Kidney (tissue), 14 donors: ENCODE data around the gene MAN1A1. TPM values are rescaled to one million over a fixed set of nuclear protein-coding genes. Genes with fewer than 3 reads are reported as not detected.

Experiments used
- DNase-seq, 5 donors: peaks; one replicate each; pipeline ENCODE4 v3.0.0-alpha.2; 2013 to 2020
- FAIRE-seq: peaks from 2 replicates; lab custom pipeline; 2012; peaks lifted over from hg19 to GRCh38; lab: Jason Lieb, UNC
- H3K27ac ChIP-seq, 2 donors: one replicate each; pipeline ENCODE4 v1.7.0; 2013; ENCODE audit warnings: low read depth in 2 of 2, low read length in 2 of 2, inconsistent platforms in 1 of 2
- H3K27me3 ChIP-seq: one replicate; pipeline ENCODE4 v1.7.1; 2013; ENCODE audit warnings: low read length, inconsistent platforms; ENCODE audit not compliant: control insufficient read depth, insufficient read depth
- H3K36me3 ChIP-seq, 3 donors: one replicate each; pipeline versions ENCODE4 v1.7.0 to v1.7.1; 2013; ENCODE audit warnings: low read length in 3 of 3, control low read depth in 1 of 3, inconsistent platforms in 1 of 3; ENCODE audit not compliant: insufficient read depth in 3 of 3, control insufficient read depth in 2 of 3
- H3K4me1 ChIP-seq, 3 donors: one replicate each; pipeline versions ENCODE4 v1.7.0 to v1.7.1; 2013; ENCODE audit warnings: low read length in 3 of 3, inconsistent platforms in 1 of 3, low read depth in 1 of 3; ENCODE audit not compliant: control insufficient read depth in 2 of 3, insufficient read depth in 2 of 3
- H3K4me3 ChIP-seq, 3 donors: one replicate each; pipeline versions ENCODE4 v1.7.0 to v1.8.1; 2013; ENCODE audit warnings: low read length in 3 of 3, control low read depth in 1 of 3, inconsistent platforms in 1 of 3
- H3K9ac ChIP-seq, 3 donors: one replicate each; pipeline versions ENCODE4 v1.7.0 to v1.7.1; 2013; ENCODE audit warnings: low read length in 3 of 3, control low read depth in 1 of 3, inconsistent platforms in 1 of 3
- H3K9me3 ChIP-seq, 3 donors: one replicate each; pipeline versions ENCODE4 v1.7.0 to v1.7.1; 2013; ENCODE audit warnings: low read length in 3 of 3, control low read depth in 1 of 3, inconsistent platforms in 1 of 3; ENCODE audit not compliant: control insufficient read depth in 2 of 3, insufficient read depth in 1 of 3
- CTCF ChIP-seq: IDR thresholded peaks from 3 replicates; pipeline ENCODE4 v1.5.1; 2012; ENCODE audit warnings: mild to moderate bottlenecking, moderate library complexity, borderline replicate concordance; ENCODE audit not compliant: insufficient read depth; ENCODE audit errors: extremely low read depth
- intact Hi-C: fragments of 100-400 bp; cut with DNase I; formaldehyde crosslinking; loops from one replicate; pipeline ENCODE4 v1.11.1; 2022
- polyA plus RNA-seq: library from polyadenylated mRNA; stranded (reverse); fragments of 350-450 nt; fragmentation: Illumina TruSeq; extraction: RNeasy Lipid Tissue Mini Kit (QIAGEN cat#74804); gene quantifications from one replicate; pipeline ENCODE4 v1.2.3, GENCODE V29; 2014; ENCODE audit warnings: low read depth, low replicate concordance; ENCODE audit not compliant: insufficient read depth
- total RNA-seq: library from RNA; stranded (reverse); fragmentation: NEBNext Ultra II Directional; extraction: Animal tissue kit (Norgen Biotek cat#: 25700); gene quantifications from one replicate; pipeline ENCODE4 v1.2.1, GENCODE V29; 2021
- donor health status: control.
- donor health status: control.
- donor health status: control.
- donor health status: control.
- donor health status: control.
- donor health status: DM: yes; HTN: yes; CAD: no.
- donor health status: Normal renal cell carcinoma (clear cell type).

The MAN1A1 gene
- total and polyA plus RNA-seq, 2 donors from 2014 or later = 30.4 to 68.5 TPM

GRCh38 chr6:119140196-119141140, 209.1 kb downstream of the MAN1A1 start:
- TF ChIP-seq CTCF = no peak
- intact Hi-C loops = no loop called here
- Histone ChIP-seq H3K27me3 (no peaks in the 10 kb centered on the region), H3K27ac (no peak overlapping the region), H3K4me3 (no peak overlapping the region), H3K4me1 (no peaks in the 10 kb centered on the region), H3K9ac (no peak overlapping the region), H3K36me3 (no peaks in the 10 kb centered on the region), H3K9me3 (no peaks in the 10 kb centered on the region)
- FAIRE-seq (no peak), DNase-seq (no peak)

DNA sequence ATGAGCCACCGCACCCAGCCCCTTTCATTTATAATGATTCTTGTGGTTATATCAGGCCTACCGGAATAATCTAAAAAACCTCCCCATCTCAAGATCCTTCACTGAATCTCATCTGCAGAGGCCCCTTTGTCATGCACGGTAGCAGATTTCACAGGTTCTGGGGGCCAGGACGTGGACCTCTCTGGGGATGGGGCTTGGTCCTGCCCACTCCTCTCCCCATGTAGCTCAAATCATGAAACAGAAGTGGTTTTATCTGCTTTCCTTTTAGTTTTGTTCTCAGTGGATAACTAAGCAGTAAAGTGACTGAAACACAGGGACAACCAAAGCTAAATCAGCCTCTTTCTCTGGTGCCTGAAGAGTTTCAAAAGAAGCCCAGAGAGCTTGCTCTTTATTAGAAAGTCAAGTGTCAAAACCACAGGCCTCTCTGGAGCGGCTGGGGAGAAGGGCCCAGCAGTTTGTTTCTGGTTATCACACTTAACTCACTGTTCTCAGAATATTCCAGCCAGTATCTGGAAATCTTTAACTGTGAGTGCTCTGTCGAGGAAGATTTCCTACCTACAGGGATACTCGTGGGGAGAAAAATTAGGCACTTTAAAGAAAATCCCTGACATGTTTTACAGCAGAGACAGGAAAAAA, 210.5 kb downstream of the MAN1A1 start:
- no peak for DNase-seq
- TF ChIP-seq CTCF = no peak
- H3K9me3 ChIP-seq = no peaks in the 10 kb centered on the region
- no peak overlapping the region for H3K4me3 ChIP-seq
- H3K9ac ChIP-seq = no peak overlapping the region
- no peaks in the 10 kb centered on the region for H3K4me1 ChIP-seq
- no peak overlapping the region for H3K27ac ChIP-seq
- no peak for FAIRE-seq
- no peaks in the 10 kb centered on the region for H3K27me3 ChIP-seq
- H3K36me3 ChIP-seq = no peaks in the 10 kb centered on the region
- intact Hi-C loops = no loop called here

DNA sequence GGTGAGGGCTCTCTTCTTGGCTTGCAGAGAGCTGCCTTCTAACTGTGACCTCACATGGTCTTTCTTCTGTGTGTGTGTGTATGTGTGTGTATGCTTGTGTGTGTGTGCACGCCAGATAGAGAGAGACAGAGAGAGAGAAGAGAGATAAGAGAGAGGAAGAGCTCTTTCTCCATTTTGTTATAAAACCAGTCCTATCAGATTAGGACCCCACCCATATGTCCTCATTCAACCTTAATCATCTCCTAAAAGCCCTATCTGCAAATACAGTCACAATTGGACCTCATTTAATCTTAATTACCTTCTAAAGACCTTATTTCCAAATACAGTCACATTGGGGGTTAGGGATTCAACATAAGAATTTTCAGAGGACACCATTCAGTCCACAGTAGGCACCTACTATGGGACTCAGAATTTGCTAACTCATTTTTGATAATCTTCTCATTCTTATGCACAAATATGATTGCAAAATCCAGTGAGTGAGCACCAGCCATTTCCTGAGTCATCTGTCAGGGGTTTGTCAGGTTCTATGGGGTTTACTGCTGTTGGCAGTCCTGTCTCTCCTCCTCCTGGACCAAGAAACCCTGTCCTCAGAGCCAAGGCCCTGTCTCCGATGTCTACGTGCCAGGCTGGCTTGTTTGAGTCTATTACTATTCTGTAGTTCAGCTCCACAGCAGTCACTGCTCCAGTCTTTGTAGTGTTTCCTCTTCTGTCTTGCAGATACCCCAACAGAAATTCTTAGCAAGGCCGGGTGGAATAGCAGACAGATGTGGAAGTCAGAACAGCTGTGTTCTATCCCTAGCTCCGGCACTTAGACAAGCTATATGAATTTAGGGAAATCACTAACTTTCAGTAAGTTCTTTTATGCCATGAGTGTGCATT, 212.1 kb downstream of the MAN1A1 start:
- Histone ChIP-seq H3K4me3 (no peak overlapping the region), H3K9me3 (no peaks in the 10 kb centered on the region), H3K27me3 (no peaks in the 10 kb centered on the region), H3K9ac (no peak overlapping the region), H3K4me1 (no peaks in the 10 kb centered on the region), H3K36me3 (no peaks in the 10 kb centered on the region), H3K27ac (no peak overlapping the region)
- no peak for TF ChIP-seq CTCF
- FAIRE-seq = no peak
- DNase-seq = peak in 1 of 5 donors; percentile 36
- intact Hi-C loops = no loop called here
